ENCODE measurements around the gene ZSCAN4.
A peak's percentile ranks its signal among the peaks of the same experiment; 100 is the strongest.

ZSCAN4 gene

DNA sequence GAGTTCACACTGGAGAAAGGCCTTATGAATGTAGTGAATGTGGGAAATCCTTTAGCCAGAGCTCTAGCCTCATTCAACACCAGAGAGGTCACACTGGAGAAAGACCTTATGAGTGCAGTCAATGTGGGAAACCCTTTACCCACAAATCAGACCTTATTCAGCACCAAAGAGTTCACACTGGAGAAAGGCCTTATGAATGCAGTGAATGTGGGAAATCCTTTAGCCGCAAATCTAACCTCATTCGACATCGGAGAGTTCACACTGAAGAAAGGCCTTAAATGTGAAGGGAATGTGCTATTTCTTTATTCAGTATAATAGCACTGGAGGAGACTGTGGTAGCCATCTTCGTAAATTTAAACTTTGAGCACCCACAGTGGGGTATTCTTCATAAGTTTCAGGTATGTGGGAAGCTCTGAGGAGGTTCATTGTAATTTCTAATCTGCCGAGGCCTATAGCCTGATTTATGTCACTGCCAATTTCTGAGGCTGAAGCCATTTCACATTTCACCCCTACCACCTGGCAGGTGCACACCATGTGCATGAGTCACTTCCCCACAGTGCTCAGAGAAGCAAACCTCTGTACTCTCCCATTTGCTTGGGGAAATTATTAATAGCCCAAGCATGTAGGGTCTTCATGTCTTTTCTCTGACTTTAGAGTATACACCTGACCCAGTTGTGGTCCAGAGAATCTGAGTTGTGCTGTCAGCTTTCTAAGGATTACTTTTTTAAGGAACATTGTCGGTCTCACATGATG is 19.5 kb downstream of the ZSCAN4 start:
- Histone ChIP-seq H3K36me3 (ENCODE audit: control insufficient read depth, insufficient read depth, low read length) (peaks cover 37% of the 10 kb centered on the region), H3K27me3 (ENCODE audit: control insufficient read depth, insufficient read depth, low read length) (no peaks in the 10 kb centered on the region), H3K4me3 (ENCODE audit: low read length) (no peak overlapping the region), H3K4me1 (ENCODE audit: control insufficient read depth, insufficient read depth, low read length) (peaks cover under 1% of the 10 kb centered on the region), H3K27ac (ENCODE audit: low read depth, low read length) (no peak overlapping the region), H3K9ac (ENCODE audit: low read length) (no peak overlapping the region)

DNA sequence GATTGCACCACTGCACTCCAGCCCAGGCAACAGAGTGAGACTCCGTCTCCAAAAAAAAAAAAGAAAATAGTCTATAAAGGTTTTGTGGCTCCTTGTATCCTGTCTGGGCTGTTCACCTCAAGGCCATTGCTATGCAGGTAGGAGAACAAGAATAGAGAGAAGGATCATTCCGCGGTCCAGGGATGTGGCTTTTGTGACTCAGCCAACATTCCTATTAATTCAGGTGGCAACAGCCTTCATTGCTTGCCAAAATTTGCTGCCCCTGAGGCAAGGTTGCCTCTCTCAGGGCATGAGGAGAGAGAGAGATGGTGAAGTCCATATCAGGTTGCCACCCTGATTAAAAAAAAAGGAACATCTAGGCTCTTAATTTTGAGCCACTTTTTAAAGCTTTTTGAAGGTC is 21.0 kb downstream of the ZSCAN4 start:
- peaks cover 27% of the 10 kb centered on the region for H3K36me3 ChIP-seq (ENCODE audit: control insufficient read depth, insufficient read depth, low read length)

GRCh38 chr19:57701625-57702024 is 32.9 kb downstream of the ZSCAN4 start:
- no peaks in the 10 kb centered on the region for H3K4me1 ChIP-seq (ENCODE audit: control insufficient read depth, insufficient read depth, low read length)
- peaks cover 24% of the 10 kb centered on the region for H3K36me3 ChIP-seq (ENCODE audit: control insufficient read depth, insufficient read depth, low read length)
- no peaks in the 10 kb centered on the region for H3K27me3 ChIP-seq (ENCODE audit: control insufficient read depth, insufficient read depth, low read length)
- H3K9ac ChIP-seq (ENCODE audit: low read length), result no peak overlapping the region
- H3K27ac ChIP-seq (ENCODE audit: low read depth, low read length), result no peak overlapping the region
- no peak overlapping the region for H3K4me3 ChIP-seq (ENCODE audit: low read length)

More for the DNA sequence above, 21.0 kb downstream of the ZSCAN4 start:
- Histone ChIP-seq H3K27ac (ENCODE audit: low read depth, low read length) (no peak overlapping the region), H3K4me3 (ENCODE audit: low read length) (no peak overlapping the region), H3K4me1 (ENCODE audit: control insufficient read depth, insufficient read depth, low read length) (no peaks in the 10 kb centered on the region), H3K27me3 (ENCODE audit: control insufficient read depth, insufficient read depth, low read length) (no peaks in the 10 kb centered on the region), H3K9ac (ENCODE audit: low read length) (no peak overlapping the region)

- H3K4me3 ChIP-seq (ENCODE audit: low read length), result peak overlapping the region; percentile 8
- H3K36me3 ChIP-seq (ENCODE audit: control insufficient read depth, insufficient read depth, low read length), result peaks cover 15% of the 10 kb centered on the region
These were observed 37.6 kb downstream of the ZSCAN4 start for GRCh38 chr19:57706346-57706745.

GRCh38 chr19:57708641-57709361 is 40.1 kb downstream of the ZSCAN4 start, which contains the start of gene ZNF154:
Gene ZNF154 (minus strand): TSS chr19:57709204. CDS start chr19:57708971, 233 bp downstream.
- Histone ChIP-seq H3K27me3 (ENCODE audit: control insufficient read depth, insufficient read depth, low read length) (no peaks in the 10 kb centered on the region), H3K4me3 (ENCODE audit: low read length) (peak within 1 kb of the TSS; percentile 75), H3K9ac (ENCODE audit: low read length) (peak within 1 kb of the TSS; percentile 78), H3K27ac (ENCODE audit: low read depth, low read length) (peak within 1 kb of the TSS; percentile 86), H3K36me3 (ENCODE audit: control insufficient read depth, insufficient read depth, low read length) (peaks cover 4% of the 10 kb centered on the region), H3K4me1 (ENCODE audit: control insufficient read depth, insufficient read depth, low read length) (no peaks in the 10 kb centered on the region)

More at GRCh38 chr19:57706346-57706745, 37.6 kb downstream of the ZSCAN4 start:
- Histone ChIP-seq H3K27me3 (ENCODE audit: control insufficient read depth, insufficient read depth, low read length) (no peaks in the 10 kb centered on the region), H3K4me1 (ENCODE audit: control insufficient read depth, insufficient read depth, low read length) (no peaks in the 10 kb centered on the region), H3K27ac (ENCODE audit: low read depth, low read length) (no peak overlapping the region), H3K9ac (ENCODE audit: low read length) (no peak overlapping the region)

DNA sequence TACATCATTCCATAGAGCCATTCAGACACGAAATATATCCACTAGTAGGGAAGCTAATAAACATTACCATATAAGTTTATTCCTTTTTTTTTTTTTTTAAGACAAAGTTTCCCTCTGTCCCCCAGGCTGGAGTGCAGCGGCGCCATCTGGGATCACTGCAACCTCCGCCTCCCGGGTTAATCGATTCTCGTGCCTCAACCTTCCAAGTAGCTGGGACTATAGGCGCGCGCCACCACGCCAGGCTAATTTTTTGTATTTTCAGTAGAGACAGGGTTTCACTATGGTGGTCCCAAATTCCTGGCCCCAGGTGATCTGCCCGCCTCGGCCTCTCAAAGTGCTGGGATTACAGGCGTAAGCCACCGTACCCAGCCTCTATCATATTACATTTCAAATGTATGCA is 40.9 kb downstream of the ZSCAN4 start:
- Histone ChIP-seq H3K4me3 (ENCODE audit: low read length) (peak overlapping the region; percentile 75), H3K27me3 (ENCODE audit: control insufficient read depth, insufficient read depth, low read length) (no peaks in the 10 kb centered on the region), H3K9ac (ENCODE audit: low read length) (no peak overlapping the region), H3K4me1 (ENCODE audit: control insufficient read depth, insufficient read depth, low read length) (no peaks in the 10 kb centered on the region), H3K27ac (ENCODE audit: low read depth, low read length) (peak overlapping the region; percentile 86), H3K36me3 (ENCODE audit: control insufficient read depth, insufficient read depth, low read length) (peaks cover 5% of the 10 kb centered on the region)

- Histone ChIP-seq H3K9ac (ENCODE audit: low read length) (no peak overlapping the region), H3K4me3 (ENCODE audit: low read length) (no peak overlapping the region), H3K4me1 (ENCODE audit: control insufficient read depth, insufficient read depth, low read length) (no peaks in the 10 kb centered on the region), H3K36me3 (ENCODE audit: control insufficient read depth, insufficient read depth, low read length) (peaks cover 5% of the 10 kb centered on the region), H3K27me3 (ENCODE audit: control insufficient read depth, insufficient read depth, low read length) (no peaks in the 10 kb centered on the region), H3K27ac (ENCODE audit: low read depth, low read length) (no peak overlapping the region)
These were observed 43.5 kb downstream of the ZSCAN4 start for GRCh38 chr19:57712222-57712621.

DNA sequence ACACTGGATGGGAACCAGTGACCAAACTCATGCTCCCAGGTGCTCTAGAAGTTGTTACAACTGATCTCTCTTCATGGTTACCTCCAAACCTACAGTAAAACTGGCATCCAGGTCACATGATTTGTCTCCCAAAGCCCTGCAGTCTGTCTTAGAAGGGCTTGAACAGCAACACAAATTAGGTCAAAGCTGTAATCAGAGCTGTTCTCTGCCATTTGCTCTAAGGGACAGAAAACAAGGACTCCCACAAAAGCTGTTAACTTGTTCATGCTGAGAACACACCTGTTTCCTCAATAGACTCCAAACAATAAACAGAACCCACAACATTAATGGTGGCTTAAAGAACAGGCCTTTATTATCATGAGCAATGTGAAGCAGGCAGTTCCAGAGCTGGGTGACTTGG is 50.7 kb downstream of the ZSCAN4 start:
- H3K36me3 ChIP-seq (ENCODE audit: control insufficient read depth, insufficient read depth, low read length), result peaks cover 30% of the 10 kb centered on the region
- H3K27ac ChIP-seq (ENCODE audit: low read depth, low read length), result no peak overlapping the region
- H3K4me3 ChIP-seq (ENCODE audit: low read length), result no peak overlapping the region
- no peaks in the 10 kb centered on the region for H3K4me1 ChIP-seq (ENCODE audit: control insufficient read depth, insufficient read depth, low read length)
- no peaks in the 10 kb centered on the region for H3K27me3 ChIP-seq (ENCODE audit: control insufficient read depth, insufficient read depth, low read length)
- H3K9ac ChIP-seq (ENCODE audit: low read length), result no peak overlapping the region

DNA sequence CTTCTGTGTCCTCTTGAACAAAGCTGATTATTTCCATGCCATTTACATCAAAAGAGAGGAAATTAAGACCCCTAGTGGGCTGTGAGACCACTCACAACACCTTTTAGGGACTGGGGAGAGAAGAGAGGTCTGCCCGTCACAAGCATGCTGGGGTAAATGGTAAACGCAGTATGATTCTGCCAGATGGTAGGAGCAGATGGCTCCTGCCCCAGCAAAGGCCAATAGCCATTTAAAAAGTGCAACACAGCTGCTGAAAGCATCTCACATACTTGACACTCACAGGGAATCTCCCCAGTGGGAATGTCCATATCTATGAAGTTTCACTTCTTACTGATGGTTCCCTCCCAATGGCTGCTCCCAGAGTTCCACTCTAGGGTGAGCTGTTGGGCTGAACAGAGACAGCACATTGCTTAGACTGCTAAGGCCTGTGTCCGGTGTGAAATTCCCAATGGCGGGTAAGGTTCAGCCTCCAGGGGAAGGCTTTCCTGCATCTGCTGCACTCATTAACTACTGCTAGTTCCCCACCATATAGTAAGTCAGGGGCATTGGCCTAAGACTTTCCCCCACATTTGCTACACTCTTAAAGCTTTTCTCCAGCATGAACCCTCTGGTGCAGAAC is 51.3 kb downstream of the ZSCAN4 start:
- Histone ChIP-seq H3K9ac (ENCODE audit: low read length) (no peak overlapping the region), H3K27ac (ENCODE audit: low read depth, low read length) (no peak overlapping the region), H3K4me3 (ENCODE audit: low read length) (peak overlapping the region; percentile 25), H3K36me3 (ENCODE audit: control insufficient read depth, insufficient read depth, low read length) (peaks cover 28% of the 10 kb centered on the region), H3K4me1 (ENCODE audit: control insufficient read depth, insufficient read depth, low read length) (no peaks in the 10 kb centered on the region), H3K27me3 (ENCODE audit: control insufficient read depth, insufficient read depth, low read length) (no peaks in the 10 kb centered on the region)

DNA sequence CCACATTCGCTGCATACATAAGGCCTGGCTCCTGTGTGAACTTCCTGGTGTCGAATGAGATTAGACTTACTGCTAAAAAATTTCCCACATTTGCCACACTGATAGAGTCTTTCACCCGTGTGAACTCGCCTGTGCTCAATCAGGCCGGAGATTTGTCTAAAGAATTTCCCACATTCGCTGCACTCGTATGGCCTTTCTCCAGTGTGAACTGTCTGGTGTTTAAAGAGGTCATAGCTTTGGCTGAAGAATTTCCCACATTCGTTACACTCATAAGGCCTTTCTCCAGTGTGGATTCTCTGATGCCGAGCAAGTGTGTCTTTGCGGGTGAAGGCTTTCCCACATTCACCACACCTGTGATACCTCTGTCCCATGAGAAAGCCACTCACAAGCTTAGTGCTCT is 52.1 kb downstream of the ZSCAN4 start:
- Histone ChIP-seq H3K4me3 (ENCODE audit: low read length) (no peak overlapping the region), H3K36me3 (ENCODE audit: control insufficient read depth, insufficient read depth, low read length) (peaks cover 28% of the 10 kb centered on the region), H3K9ac (ENCODE audit: low read length) (no peak overlapping the region), H3K27me3 (ENCODE audit: control insufficient read depth, insufficient read depth, low read length) (no peaks in the 10 kb centered on the region), H3K4me1 (ENCODE audit: control insufficient read depth, insufficient read depth, low read length) (no peaks in the 10 kb centered on the region), H3K27ac (ENCODE audit: low read depth, low read length) (no peak overlapping the region)
